Immature natural killer cell (primary cell): ENCODE data around the gene ANKFY1. TPM values are rescaled to one million over a fixed set of nuclear protein-coding genes. Genes with fewer than 3 reads are reported as not detected.
A peak's percentile ranks its signal among the peaks of the same experiment; 100 is the strongest.
"Not testable (repeated sequence)": the region's sequence is repeated elsewhere in the genome, so short reads cannot be mapped to it uniquely, and the experiment has no call there.

Source experiments
- DNase-seq, 3 donors: peaks; one replicate each; pipeline ENCODE4 v3.0.0; 2022; ENCODE audit warnings: mixed read lengths in 1 of 3
- H3K27ac Mint-ChIP-seq, 6 donors: one replicate each; pipeline ENCODE4 v1.8.0; 2020; ENCODE audit warnings: mixed read lengths in 6 of 6, mild to moderate bottlenecking in 5 of 6, inconsistent platforms in 4 of 6, moderate library complexity in 3 of 6
- H3K27me3 Mint-ChIP-seq, 3 donors: one replicate each; pipeline ENCODE4 v1.8.0; 2020 to 2021; ENCODE audit warnings: low read depth in 3 of 3, mild to moderate bottlenecking in 3 of 3, mixed read lengths in 3 of 3, moderate library complexity in 3 of 3, inconsistent platforms in 1 of 3
- H3K36me3 Mint-ChIP-seq, 3 donors: one replicate each; pipeline ENCODE4 v1.8.0; 2020; ENCODE audit warnings: mixed read lengths in 3 of 3, inconsistent platforms in 2 of 3, mild to moderate bottlenecking in 2 of 3
- H3K4me1 Mint-ChIP-seq, 2 donors: one replicate each; pipeline ENCODE4 v1.8.0; 2020; ENCODE audit warnings: inconsistent platforms in 2 of 2, mild to moderate bottlenecking in 2 of 2, mixed read lengths in 2 of 2, moderate library complexity in 1 of 2
- H3K4me3 Mint-ChIP-seq, 5 donors: one replicate each; pipeline ENCODE4 v1.8.0; 2020; ENCODE audit warnings: mild to moderate bottlenecking in 5 of 5, mixed read lengths in 5 of 5, inconsistent platforms in 3 of 5, moderate library complexity in 3 of 5
- H3K9me3 Mint-ChIP-seq, 6 donors: one replicate each; pipeline ENCODE4 v1.8.0; 2020; ENCODE audit warnings: mild to moderate bottlenecking in 6 of 6, mixed read lengths in 6 of 6, inconsistent platforms in 4 of 6, moderate library complexity in 3 of 6
- polyA plus RNA-seq, 3 donors: library from polyadenylated mRNA; unstranded; fragments of 300-500 nt; fragmentation: Illumina TruSeq; gene quantifications; one replicate each; pipeline ENCODE4 v1.2.3, GENCODE V29; 2021

ANKFY1 gene
- polyA plus RNA-seq, 3 donors from 2014 or later = 7.8 to 19.3 (median 8.2) TPM

GRCh38 chr17:4148611-4149308 is 115.0 kb downstream of the ANKFY1 start:
- Mint-ChIP-seq H3K27me3 (peaks cover 3 to 6% (median 4%) of the 10 kb centered on the region in 3 donors), H3K36me3 (peaks cover 0 to 24% (median 8%) of the 10 kb centered on the region in 3 donors), H3K4me1 (peaks cover 8 to 9% of the 10 kb centered on the region in 2 donors), H3K27ac (no peak overlapping the region), H3K9me3 (no peaks in the 10 kb centered on the region), H3K4me3 (no peak overlapping the region)
- no peak for DNase-seq

GRCh38 chr17:4147751-4148310 is 115.9 kb downstream of the ANKFY1 start:
- H3K27me3 Mint-ChIP-seq = peaks cover 12 to 15% (median 13%) of the 10 kb centered on the region in 3 donors
- H3K36me3 Mint-ChIP-seq = peaks cover 0 to 15% (median 0%) of the 10 kb centered on the region in 3 donors
- peaks cover 10 to 14% of the 10 kb centered on the region in 2 donors for H3K4me1 Mint-ChIP-seq
- no peak overlapping the region for H3K4me3 Mint-ChIP-seq
- H3K9me3 Mint-ChIP-seq = no peaks in the 10 kb centered on the region
- no peak for DNase-seq
- H3K27ac Mint-ChIP-seq = peak overlapping the region in 1 of 6 donors; percentile 66

GRCh38 chr17:4146641-4147040 is 117.1 kb downstream of the ANKFY1 start:
- Mint-ChIP-seq H3K4me1 (peaks cover 18 to 21% of the 10 kb centered on the region in 2 donors), H3K9me3 (no peaks in the 10 kb centered on the region), H3K36me3 (peaks cover 0 to 15% (median 0%) of the 10 kb centered on the region in 3 donors), H3K27ac (peak overlapping the region in 1 of 6 donors; percentile 32), H3K27me3 (peaks cover 12 to 18% (median 13%) of the 10 kb centered on the region in 3 donors), H3K4me3 (no peak overlapping the region)
- no peak for DNase-seq

GRCh38 chr17:4144422-4144747 is 119.4 kb downstream of the ANKFY1 start:
- H3K27ac Mint-ChIP-seq = peak overlapping the region; percentile 99 to 100 (median 100)
- peaks cover 13 to 20% (median 13%) of the 10 kb centered on the region in 3 donors for H3K27me3 Mint-ChIP-seq
- H3K9me3 Mint-ChIP-seq = no peaks in the 10 kb centered on the region
- H3K4me1 Mint-ChIP-seq = peaks cover 41 to 44% of the 10 kb centered on the region in 2 donors
- H3K36me3 Mint-ChIP-seq = peaks cover 0 to 4% (median 0%) of the 10 kb centered on the region in 3 donors
- no peak for DNase-seq
- H3K4me3 Mint-ChIP-seq = peak overlapping the region; percentile 97 to 100 (median 99)

GRCh38 chr17:4143563-4144421 is 120.0 kb downstream of the ANKFY1 start:
- H3K36me3 Mint-ChIP-seq = peaks cover 0 to 4% (median 0%) of the 10 kb centered on the region in 3 donors
- peak overlapping the region; percentile 97 to 100 (median 99) for H3K4me3 Mint-ChIP-seq
- peaks cover 13 to 20% (median 13%) of the 10 kb centered on the region in 3 donors for H3K27me3 Mint-ChIP-seq
- H3K27ac Mint-ChIP-seq = peak overlapping the region; percentile 99 to 100 (median 100)
- peaks cover 43 to 50% of the 10 kb centered on the region in 2 donors for H3K4me1 Mint-ChIP-seq
- peak; percentile 87 to 92 (median 92) for DNase-seq
- H3K9me3 Mint-ChIP-seq = no peaks in the 10 kb centered on the region

GRCh38 chr17:4142107-4142900 is 121.5 kb downstream of the ANKFY1 start:
- H3K36me3 Mint-ChIP-seq = no peaks in the 10 kb centered on the region
- peak overlapping the region; percentile 91 to 100 (median 100) for H3K27ac Mint-ChIP-seq
- H3K9me3 Mint-ChIP-seq = no peaks in the 10 kb centered on the region
- peaks cover 13 to 18% (median 13%) of the 10 kb centered on the region in 3 donors for H3K27me3 Mint-ChIP-seq
- no peak for DNase-seq
- H3K4me3 Mint-ChIP-seq = peak overlapping the region; percentile 97 to 100 (median 99)
- H3K4me1 Mint-ChIP-seq = peaks cover 56 to 65% of the 10 kb centered on the region in 2 donors

GRCh38 chr17:4140125-4140524 is 123.7 kb downstream of the ANKFY1 start:
- Mint-ChIP-seq H3K36me3 (no peaks in the 10 kb centered on the region), H3K27me3 (peaks cover 13 to 18% (median 13%) of the 10 kb centered on the region in 3 donors), H3K4me3 (peak overlapping the region in 1 of 5 donors; percentile 93), H3K27ac (peak overlapping the region in 2 of 6 donors; percentile 46 to 48), H3K9me3 (no peaks in the 10 kb centered on the region), H3K4me1 (peaks cover 72 to 86% of the 10 kb centered on the region in 2 donors)
- no peak for DNase-seq

- H3K27ac Mint-ChIP-seq = peak overlapping the region in 4 of 6 donors; percentile 4 to 63 (median 28)
- peak overlapping the region in 1 of 5 donors; percentile 2 for H3K4me3 Mint-ChIP-seq
- peaks cover 72 to 92% of the 10 kb centered on the region in 2 donors for H3K4me1 Mint-ChIP-seq
These were observed 124.8 kb downstream of the ANKFY1 start for GRCh38 chr17:4138906-4139526.

GRCh38 chr17:4136373-4136772 is 127.4 kb downstream of the ANKFY1 start:
- peaks cover 0 to 1% (median 0%) of the 10 kb centered on the region in 3 donors for H3K27me3 Mint-ChIP-seq
- no peaks in the 10 kb centered on the region for H3K9me3 Mint-ChIP-seq
- H3K4me3 Mint-ChIP-seq = no peak overlapping the region
- peak overlapping the region in 3 of 6 donors; percentile 10 to 58 (median 51) for H3K27ac Mint-ChIP-seq
- H3K36me3 Mint-ChIP-seq = no peaks in the 10 kb centered on the region
- DNase-seq = no peak
- peaks cover 67 to 91% of the 10 kb centered on the region in 2 donors for H3K4me1 Mint-ChIP-seq

More at GRCh38 chr17:4138906-4139526, 124.8 kb downstream of the ANKFY1 start:
- H3K9me3 Mint-ChIP-seq, H3K36me3 Mint-ChIP-seq, DNase-seq: not testable (repeated sequence)
- peaks cover 10 to 17% (median 13%) of the 10 kb centered on the region in 3 donors for H3K27me3 Mint-ChIP-seq

- Mint-ChIP-seq H3K9me3 (no peaks in the 10 kb centered on the region), H3K36me3 (no peaks in the 10 kb centered on the region), H3K4me1 (peaks cover 67 to 91% of the 10 kb centered on the region in 2 donors), H3K4me3 (peak overlapping the region in 1 of 5 donors; percentile 3), H3K27me3 (no peaks in the 10 kb centered on the region), H3K27ac (peak overlapping the region in 2 of 6 donors; percentile 42 to 47)
- DNase-seq = no peak
These were observed 128.3 kb downstream of the ANKFY1 start for GRCh38 chr17:4135489-4135888.

- H3K27ac Mint-ChIP-seq = peak overlapping the region in 2 of 6 donors; percentile 21 to 48
- no peak overlapping the region for H3K4me3 Mint-ChIP-seq
- peaks cover 62 to 90% of the 10 kb centered on the region in 2 donors for H3K4me1 Mint-ChIP-seq
- H3K27me3 Mint-ChIP-seq = no peaks in the 10 kb centered on the region
- H3K36me3 Mint-ChIP-seq = peaks cover 0 to 2% (median 0%) of the 10 kb centered on the region in 3 donors
- no peak for DNase-seq
- H3K9me3 Mint-ChIP-seq = no peaks in the 10 kb centered on the region
These were observed 129.1 kb downstream of the ANKFY1 start for GRCh38 chr17:4134721-4135120.

- H3K27me3 Mint-ChIP-seq = no peaks in the 10 kb centered on the region
- peaks cover 47 to 78% of the 10 kb centered on the region in 2 donors for H3K4me1 Mint-ChIP-seq
- no peak for DNase-seq
- no peak overlapping the region for H3K4me3 Mint-ChIP-seq
- H3K27ac Mint-ChIP-seq = peak overlapping the region in 4 of 6 donors; percentile 19 to 53 (median 34)
- no peaks in the 10 kb centered on the region for H3K9me3 Mint-ChIP-seq
- H3K36me3 Mint-ChIP-seq = peaks cover 0 to 4% (median 3%) of the 10 kb centered on the region in 3 donors
These were observed 133.1 kb downstream of the ANKFY1 start for GRCh38 chr17:4130715-4131114.
